Stimulated activated CD4-positive, alpha-beta T cell treated with anti-CD3 and anti-CD28 coated beads, Interleukin-1b, Interleukin-23, amount 100 ng/mL, for 4 hours (primary cell): ENCODE data around the gene PLK5.
A peak's percentile ranks its signal among the peaks of the same experiment; 100 is the strongest.
"Not testable (repeated sequence)": the region's sequence is repeated elsewhere in the genome, so short reads cannot be mapped to it uniquely, and the experiment has no call there.

Experiments
- DNase-seq, 2 donors: peaks; one replicate each; pipeline ENCODE4 v3.0.0-alpha.2; 2020; ENCODE audit warnings: low read depth in 2 of 2

Gene PLK5

GRCh38 chr19:1507763-1508506 lies 15.9 kb upstream of the PLK5 start:
- peak; percentile 82 to 87 for DNase-seq

- no peak for DNase-seq
Measured at GRCh38 chr19:1508507-1508856, 15.4 kb upstream of the PLK5 start.

DNA sequence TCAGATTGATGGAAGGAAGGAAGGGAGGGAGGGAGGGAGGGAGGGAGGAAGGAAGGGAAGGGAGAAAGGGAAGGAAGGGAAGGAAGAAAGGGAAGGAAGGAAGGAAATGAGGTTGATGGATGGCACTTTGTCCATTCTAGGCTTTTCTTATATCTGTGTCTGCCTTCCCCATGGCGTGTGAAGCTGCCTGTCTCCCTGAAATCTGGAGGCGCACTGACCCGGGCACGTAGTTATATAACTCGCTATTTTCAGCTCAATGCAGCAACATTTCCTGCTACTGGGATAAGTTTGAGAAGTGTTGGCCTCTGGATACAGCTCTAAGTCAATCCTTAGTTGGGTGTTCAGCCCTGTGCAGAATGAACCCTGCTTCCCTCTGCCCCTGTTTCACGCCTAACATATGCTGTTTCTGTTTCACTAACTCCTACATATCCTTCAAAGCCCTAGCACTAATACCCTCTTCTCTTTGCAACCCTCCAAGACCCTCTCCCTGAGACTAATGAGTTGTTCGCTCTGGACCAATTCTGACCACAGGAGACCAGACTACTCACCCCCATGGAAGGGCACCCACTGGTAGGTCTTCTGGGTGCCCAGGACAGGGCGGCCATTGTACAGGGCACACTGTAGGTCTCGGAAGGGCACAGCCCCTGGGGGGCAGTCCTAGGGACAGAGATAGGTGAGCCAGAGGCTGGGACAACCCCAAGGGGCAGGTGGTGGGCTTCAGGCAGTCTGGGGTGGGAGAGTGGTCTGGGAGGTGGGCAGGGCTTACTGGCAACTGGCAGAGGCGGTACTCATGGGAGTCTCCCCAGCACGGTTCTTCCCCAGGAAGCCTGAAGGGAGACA lies 14.1 kb upstream of the PLK5 start:
- DNase-seq = no peak

DNA sequence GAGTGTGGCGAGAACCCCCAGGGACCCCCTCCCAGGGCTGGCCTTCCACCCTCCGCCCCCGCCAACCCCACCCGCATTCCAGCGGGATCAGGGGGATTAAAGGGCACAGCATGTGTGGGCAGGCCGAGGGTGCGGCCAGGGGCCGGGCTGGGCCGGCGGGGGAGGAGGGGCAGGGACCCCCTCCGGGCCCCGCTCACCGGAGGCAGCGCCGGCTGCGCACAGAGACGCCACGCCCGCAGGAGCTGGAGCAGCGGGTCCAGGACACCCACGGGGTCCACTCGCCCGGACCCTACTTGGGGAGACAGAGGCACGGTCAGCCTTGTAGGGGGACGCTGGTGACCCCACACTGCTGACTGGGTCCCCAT lies 13.5 kb upstream of the PLK5 start:
- no peak for DNase-seq

DNA sequence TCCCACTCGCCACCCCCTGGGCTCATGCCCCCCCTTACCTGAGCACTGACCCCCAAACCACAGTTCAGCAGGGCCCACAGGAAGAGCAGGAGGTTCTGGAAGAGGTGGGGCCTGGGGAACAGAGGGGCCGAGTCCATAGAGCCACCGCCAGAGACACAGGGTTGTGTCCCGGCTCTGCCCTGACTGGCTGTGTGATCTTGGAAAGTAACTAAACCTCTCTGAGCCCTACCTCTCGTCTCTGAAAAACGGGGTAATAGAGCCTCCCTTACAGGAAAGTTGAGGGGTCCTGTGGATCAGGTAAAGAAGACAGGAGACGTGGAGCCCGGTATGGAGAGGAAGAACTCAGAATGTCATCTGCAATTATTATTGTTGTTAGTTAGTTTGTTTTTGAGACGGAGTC lies 13.1 kb upstream of the PLK5 start:
- DNase-seq = no peak

DNA sequence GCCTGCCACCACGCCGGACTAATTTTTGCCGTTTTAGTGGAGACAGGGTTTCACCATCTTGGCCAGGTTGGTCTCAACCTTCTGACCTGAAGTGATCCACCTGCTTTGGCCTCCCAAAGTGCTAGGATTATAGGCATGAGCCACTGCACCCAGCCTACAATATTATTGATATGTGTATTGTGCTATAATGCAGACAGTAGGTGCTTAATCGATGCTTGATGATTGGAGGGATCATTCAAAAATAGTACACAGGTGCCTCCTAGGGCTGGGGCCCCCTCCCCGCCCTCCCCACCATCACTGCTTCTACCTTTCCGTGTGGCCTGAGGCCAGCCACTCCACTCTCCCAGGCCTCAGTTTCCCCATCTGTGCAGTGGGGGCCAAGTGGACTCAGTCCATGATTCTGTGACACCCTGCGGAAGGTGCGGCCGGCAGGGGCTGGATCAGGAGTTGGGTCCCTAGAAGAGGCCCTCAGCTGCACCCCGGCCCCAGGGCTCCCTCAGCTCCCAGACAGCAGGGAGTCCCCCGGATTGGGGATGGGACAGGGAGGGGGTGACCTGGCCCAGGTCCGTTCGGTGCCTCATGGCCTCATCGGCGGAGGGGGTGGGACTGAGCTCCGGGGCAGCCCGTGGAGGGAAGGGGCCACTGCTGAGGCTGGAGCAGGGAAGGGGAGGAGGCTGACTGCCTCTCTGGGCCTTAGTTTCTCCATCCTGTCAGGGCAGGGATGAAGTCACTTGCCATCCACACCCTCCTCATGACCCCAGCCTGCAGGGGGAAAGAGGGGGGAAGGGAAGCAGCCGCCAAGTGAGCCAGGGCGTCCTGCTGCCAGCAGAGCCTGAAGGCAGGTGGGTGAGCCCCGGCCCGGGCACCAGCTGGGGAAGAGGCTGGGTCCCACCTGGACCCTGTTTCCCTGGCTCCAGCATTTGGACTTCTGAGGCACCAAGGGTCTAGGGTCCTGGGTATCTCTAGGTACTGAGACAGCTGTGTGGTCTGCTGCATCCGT lies 12.3 kb upstream of the PLK5 start:
- DNase-seq = no peak

GRCh38 chr19:1512671-1513498 lies 11.0 kb upstream of the PLK5 start, which contains the start of gene ADAMTSL5:
Gene ADAMTSL5 (minus strand): TSS chr19:1513019. CDS start chr19:1510943, 2,076 bp downstream.
- peak; percentile 36 to 70 for DNase-seq

- DNase-seq = peak; percentile 58 to 73
Measured at GRCh38 chr19:1513499-1514294, 10.2 kb upstream of the PLK5 start.

DNA sequence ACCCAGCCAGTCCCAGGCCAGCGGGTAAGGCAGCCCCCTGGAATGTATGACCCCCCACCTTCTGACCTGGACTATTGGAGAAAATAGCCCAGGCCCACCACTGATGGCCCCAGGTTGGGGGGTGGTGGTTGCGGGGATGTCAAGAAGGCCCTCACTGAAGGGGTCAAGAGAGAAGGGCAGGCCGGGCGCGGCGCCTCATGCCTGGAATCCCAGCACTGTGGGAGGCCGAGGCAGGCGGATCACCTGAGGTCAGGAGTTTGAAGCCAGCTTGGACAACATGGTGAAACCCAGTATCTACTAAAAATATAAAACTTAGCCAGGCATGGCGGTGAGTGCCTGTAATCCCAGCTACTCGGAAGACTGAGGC lies 9.6 kb upstream of the PLK5 start:
- DNase-seq = no peak

- DNase-seq = no peak
Measured at GRCh38 chr19:1514986-1515721, 8.7 kb upstream of the PLK5 start.

GRCh38 chr19:1516395-1516753 lies 7.5 kb upstream of the PLK5 start:
- DNase-seq = no peak

- DNase-seq = no peak
Measured at GRCh38 chr19:1518471-1518870, 5.4 kb upstream of the PLK5 start.

- not testable (repeated sequence) for DNase-seq
Measured at GRCh38 chr19:1519802-1520201, 4.1 kb upstream of the PLK5 start.

GRCh38 chr19:1520203-1520780 lies 3.6 kb upstream of the PLK5 start:
- DNase-seq = no peak

DNA sequence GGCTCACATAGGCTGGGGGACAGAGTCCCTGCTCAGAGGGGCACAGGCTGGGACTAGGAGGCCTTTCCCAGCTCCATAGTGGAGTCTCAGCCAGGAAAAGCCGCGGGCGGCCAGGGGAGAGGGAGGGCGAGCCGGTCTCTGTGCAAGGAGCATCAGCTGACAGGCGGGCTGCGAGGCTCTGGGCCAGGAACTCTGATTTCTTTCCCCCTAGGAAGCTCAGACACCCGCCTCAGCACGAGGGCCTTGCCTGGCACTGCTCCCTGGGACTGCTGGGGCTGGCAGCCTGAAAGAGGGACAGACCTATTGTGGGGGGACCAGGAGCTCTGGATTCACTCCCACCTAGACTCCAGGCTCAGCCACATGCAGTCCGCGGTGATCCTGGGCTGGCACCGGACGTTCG lies 2.2 kb upstream of the PLK5 start:
- DNase-seq = no peak

DNA sequence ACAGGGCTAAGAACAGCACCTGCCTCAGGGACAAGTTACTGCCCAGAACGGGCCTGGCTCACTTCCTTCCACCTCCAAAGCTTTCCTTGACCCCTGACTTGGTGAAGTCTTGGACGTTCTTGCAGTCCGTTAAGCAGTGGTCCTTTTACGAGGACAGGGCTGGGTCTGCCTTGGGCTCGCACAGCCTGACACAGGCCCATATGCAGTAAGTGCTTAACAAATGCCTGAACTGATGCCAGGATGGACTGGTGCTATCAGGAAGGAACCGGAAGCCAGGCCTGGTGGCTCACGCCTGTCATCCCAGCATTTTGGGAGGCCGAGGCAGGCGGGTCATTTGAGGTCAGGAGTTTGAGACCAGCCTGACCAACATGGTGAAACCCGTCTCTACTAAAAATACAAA lies 1.8 kb upstream of the PLK5 start:
- DNase-seq = no peak

GRCh38 chr19:1522838-1523237 lies 1.0 kb upstream of the PLK5 start:
- no peak for DNase-seq

GRCh38 chr19:1524287-1524971 lies 552 bp downstream of the PLK5 start:
- no peak for DNase-seq

GRCh38 chr19:1524972-1525325 lies 1.1 kb downstream of the PLK5 start:
- no peak for DNase-seq
